ENCODE results near the gene ABCA4.

DNA sequence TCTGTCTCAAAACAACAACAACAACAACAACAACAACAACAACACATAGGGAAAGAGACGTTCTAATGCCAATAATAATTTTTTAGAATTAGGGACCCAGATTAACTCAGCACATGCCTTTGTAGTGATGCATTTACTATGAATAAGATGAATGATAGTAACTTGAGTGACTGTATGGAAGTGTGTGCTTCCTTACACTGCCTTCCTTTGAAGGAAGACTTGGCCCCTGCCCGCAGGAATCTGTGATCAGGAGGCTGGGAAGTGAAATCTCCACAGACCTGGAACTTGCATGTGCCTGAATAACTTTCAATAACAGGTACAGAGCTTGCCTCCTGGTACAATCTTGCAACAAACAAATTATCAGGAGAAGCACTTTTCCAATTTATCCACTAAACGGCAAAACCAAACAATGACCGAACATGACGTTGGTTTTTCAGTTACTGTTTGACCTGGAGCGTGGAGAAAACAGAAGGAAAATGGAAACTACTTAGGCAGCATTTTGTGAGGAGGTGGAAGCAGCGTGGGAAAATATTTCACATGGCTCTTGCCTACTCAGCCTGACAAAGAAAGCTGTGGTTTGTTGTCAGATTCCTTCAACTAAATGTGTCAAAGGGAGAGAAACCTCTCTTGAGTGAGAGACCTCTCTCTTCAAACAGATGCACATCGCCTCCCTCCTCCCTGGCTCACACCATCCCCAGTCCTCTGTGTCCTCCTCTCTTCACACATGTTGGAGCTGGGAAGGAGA is 10.1 kb upstream of the ABCA4 start:
- TF ChIP-seq POLR2A (IDR thresholded peaks at IDR 0.05), result no peak
- TF ChIP-seq, protein P1, sequence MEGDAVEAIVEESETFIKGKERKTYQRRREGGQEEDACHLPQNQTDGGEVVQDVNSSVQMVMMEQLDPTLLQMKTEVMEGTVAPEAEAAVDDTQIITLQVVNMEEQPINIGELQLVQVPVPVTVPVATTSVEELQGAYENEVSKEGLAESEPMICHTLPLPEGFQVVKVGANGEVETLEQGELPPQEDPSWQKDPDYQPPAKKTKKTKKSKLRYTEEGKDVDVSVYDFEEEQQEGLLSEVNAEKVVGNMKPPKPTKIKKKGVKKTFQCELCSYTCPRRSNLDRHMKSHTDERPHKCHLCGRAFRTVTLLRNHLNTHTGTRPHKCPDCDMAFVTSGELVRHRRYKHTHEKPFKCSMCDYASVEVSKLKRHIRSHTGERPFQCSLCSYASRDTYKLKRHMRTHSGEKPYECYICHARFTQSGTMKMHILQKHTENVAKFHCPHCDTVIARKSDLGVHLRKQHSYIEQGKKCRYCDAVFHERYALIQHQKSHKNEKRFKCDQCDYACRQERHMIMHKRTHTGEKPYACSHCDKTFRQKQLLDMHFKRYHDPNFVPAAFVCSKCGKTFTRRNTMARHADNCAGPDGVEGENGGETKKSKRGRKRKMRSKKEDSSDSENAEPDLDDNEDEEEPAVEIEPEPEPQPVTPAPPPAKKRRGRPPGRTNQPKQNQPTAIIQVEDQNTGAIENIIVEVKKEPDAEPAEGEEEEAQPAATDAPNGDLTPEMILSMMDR (IDR thresholded peaks at IDR 0.05), result no peak
